PFSK-1 (cell line): Measurements from ENCODE around the gene BCL11B.

ENCODE experiments used
- FOXP2 ChIP-seq: optimal IDR thresholded peaks from 2 replicates; pipeline ENCODE3; 2011; ENCODE audit warnings: borderline replicate concordance, control low read depth, inconsistent platforms; ENCODE audit not compliant: insufficient read depth; ENCODE audit errors: extremely low read length, extremely low read depth
- POLR2AphosphoS5 ChIP-seq: IDR thresholded peaks from 2 replicates; pipeline ENCODE4 v1.6.1; 2012; ENCODE audit warnings: low read depth, mild to moderate bottlenecking, control low read depth, low read length, moderate library complexity
- SIN3A ChIP-seq: IDR thresholded peaks from 2 replicates; pipeline ENCODE4 v1.6.1; 2012; ENCODE audit warnings: mild to moderate bottlenecking, low read length, moderate library complexity, borderline replicate concordance; ENCODE audit not compliant: insufficient read depth
- TAF1 ChIP-seq: IDR thresholded peaks from 2 replicates; pipeline ENCODE4 v1.6.1; 2012; ENCODE audit warnings: low read length, control low read depth, borderline replicate concordance; ENCODE audit not compliant: insufficient read depth
- TF ChIP-seq, protein P1 (sequence below), 2 experiments: IDR thresholded peaks; 2 replicates each; pipeline versions ENCODE4 v1.6.1 to v1.8.0; 2011 to 2012; ENCODE audit warnings: low read depth in 2 of 2, low read length in 2 of 2, control low read depth in 1 of 2, inconsistent platforms in 1 of 2, mild to moderate bottlenecking in 1 of 2, moderate library complexity in 1 of 2; ENCODE audit not compliant: insufficient read depth in 1 of 2

Gene BCL11B

DNA sequence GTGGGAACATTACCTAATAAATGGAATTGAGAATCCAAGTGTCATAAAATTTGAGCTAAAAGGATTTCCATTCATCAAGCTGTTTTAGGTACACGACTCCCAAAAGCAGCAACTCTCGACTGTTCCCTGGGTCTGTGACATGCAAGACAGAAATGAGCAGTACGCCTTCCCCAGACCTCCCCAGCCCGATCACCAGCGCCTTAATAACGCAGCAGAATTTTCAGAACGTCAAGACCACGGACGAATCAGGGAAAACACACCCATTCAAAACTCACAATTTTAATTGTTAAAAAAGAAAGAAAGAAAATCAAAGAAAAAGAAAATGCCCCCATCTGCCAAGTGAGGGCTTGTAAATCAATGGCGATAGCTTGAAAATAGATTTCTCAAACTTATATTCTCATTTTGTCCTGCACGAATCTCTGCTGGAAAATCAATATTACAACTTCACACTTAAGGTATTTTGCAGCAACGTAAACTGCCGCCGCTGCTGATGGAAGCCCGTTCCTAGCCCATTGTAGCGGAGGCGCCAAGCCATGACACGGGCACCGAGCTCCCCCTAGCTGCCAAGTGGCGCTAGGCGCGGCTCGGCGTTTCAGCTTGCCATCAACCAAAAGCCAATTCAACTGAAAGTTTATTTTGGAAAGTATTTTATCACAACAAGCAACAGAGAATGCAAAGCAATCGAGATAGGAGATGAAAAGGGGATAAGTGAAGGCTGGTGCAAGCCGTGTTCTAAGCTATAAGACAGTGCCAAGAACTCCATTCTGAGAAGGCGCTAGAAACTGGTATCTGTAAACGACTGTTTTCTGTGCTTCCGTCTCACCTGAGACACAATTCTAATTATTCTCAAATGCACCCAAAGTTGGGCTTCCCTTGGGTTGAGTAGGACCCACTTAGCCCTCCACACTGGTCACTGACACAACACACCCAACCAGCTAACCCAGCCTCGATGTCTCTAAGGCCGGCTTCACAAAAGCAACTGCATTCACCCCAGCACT lies 5.5 kb downstream of the BCL11B start:
- no peak for TF ChIP-seq POLR2AphosphoS5
- no peak for TF ChIP-seq SIN3A
- no peak for TF ChIP-seq FOXP2
- TF ChIP-seq, protein P1, sequence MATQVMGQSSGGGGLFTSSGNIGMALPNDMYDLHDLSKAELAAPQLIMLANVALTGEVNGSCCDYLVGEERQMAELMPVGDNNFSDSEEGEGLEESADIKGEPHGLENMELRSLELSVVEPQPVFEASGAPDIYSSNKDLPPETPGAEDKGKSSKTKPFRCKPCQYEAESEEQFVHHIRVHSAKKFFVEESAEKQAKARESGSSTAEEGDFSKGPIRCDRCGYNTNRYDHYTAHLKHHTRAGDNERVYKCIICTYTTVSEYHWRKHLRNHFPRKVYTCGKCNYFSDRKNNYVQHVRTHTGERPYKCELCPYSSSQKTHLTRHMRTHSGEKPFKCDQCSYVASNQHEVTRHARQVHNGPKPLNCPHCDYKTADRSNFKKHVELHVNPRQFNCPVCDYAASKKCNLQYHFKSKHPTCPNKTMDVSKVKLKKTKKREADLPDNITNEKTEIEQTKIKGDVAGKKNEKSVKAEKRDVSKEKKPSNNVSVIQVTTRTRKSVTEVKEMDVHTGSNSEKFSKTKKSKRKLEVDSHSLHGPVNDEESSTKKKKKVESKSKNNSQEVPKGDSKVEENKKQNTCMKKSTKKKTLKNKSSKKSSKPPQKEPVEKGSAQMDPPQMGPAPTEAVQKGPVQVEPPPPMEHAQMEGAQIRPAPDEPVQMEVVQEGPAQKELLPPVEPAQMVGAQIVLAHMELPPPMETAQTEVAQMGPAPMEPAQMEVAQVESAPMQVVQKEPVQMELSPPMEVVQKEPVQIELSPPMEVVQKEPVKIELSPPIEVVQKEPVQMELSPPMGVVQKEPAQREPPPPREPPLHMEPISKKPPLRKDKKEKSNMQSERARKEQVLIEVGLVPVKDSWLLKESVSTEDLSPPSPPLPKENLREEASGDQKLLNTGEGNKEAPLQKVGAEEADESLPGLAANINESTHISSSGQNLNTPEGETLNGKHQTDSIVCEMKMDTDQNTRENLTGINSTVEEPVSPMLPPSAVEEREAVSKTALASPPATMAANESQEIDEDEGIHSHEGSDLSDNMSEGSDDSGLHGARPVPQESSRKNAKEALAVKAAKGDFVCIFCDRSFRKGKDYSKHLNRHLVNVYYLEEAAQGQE (IDR thresholded peaks at IDR 0.05; ENCODE audit: insufficient read depth in 1 of 2, low read depth in 2 of 2, low read length in 2 of 2) = no peak
- no peak for TF ChIP-seq TAF1

DNA sequence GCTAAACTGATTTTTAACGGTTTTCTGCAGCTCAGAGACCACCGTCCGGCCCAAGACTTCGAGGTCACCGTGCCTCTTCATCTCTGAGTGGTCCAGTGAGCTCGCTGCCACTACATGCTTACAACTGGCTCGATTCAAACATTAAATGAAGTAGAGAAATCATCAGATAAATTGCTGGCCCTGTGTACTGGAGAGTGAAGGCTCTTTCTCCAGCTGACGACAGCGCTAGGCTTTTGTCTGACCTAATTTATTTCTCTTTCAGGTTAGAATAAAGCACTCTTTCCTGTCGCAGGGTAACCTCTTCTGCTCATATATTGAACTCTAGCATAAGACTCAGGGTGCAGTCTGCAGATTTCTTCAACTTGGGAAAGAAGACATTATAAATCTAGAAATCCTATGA lies 6.4 kb downstream of the BCL11B start:
- TF ChIP-seq, protein P1 (IDR thresholded peaks at IDR 0.05; ENCODE audit: insufficient read depth in 1 of 2, low read depth in 2 of 2, low read length in 2 of 2) = no peak
- TF ChIP-seq FOXP2 = no peak
- TF ChIP-seq POLR2AphosphoS5 = no peak
- no peak for TF ChIP-seq TAF1
- no peak for TF ChIP-seq SIN3A

DNA sequence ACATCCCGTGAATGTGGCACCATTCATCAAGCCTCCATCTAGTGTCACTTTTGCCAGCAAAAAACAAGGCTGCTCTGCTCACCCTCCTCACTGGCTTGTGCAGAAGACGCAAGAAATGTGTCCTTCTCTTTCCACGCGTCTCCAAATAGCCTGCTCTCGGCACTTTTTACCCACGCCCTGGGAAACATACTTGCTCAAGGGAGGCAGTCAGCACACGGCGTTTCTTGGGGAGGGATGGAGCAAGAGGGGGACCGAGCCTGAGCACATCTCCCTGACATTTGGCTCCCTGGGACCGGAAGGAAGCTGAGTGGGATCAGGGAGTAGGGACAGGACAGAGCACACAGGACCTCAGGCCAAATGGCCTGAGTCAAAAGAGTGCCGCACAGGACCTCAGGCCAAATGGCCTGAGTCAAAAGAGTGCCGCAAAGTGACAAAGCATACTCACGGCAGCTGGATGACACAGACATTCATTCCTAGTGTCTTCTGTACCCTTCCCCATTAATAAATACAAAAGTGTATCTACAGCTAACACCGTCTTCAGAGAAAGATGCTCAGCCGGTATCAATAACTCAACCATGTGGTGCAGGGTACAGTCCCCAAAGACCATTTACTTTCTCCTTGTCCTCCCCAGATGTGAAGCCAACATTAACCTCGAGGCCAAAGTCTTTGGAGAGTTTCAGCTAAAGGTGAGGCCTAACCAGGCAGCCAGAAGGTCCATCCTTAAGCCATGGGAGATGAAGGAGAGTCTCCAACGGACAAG lies 7.1 kb downstream of the BCL11B start:
- TF ChIP-seq, protein P1 (IDR thresholded peaks at IDR 0.05; ENCODE audit: insufficient read depth in 1 of 2, low read depth in 2 of 2, low read length in 2 of 2) = no peak
- TF ChIP-seq TAF1 (no peak), POLR2AphosphoS5 (no peak), SIN3A (no peak), FOXP2 (no peak)

DNA sequence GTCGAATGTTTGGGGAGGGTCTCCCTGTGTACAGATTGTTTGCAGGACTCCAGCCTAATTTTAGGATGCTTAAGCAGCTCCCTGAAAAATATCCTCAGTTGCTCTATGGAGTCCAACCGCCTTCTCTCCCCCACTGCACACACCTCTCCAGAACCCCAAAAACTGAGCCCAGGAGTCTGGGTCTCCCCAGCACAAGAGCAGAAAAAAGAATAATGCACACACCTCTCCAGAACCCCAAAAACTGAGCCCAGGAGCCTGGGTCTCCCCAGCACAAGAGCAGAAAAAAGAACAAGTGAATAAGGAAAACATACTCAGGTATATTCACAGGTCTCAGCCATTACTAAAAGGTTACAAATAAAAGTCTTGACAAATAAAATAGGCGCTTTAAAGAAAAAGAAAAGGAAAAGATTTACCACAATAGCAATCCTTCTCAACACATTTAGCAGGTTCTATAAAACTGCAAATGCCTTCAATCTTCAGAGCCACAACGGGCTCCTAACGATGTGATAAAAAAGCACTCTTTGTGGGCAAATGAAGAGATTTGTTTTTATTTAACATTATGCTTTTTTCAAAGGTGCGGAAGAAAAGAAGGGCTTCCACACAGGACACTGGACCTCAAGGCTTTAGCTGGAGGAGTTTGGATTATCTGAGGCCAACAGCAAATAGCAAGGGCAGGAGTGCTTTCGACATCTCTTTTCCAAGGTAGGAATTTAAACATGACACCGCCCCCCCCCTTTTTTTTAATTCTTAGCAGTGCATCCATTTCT lies 8.2 kb downstream of the BCL11B start:
- TF ChIP-seq, protein P1 (IDR thresholded peaks at IDR 0.05; ENCODE audit: insufficient read depth in 1 of 2, low read depth in 2 of 2, low read length in 2 of 2) = no peak
- TF ChIP-seq TAF1 = no peak
